ENCODE results near the gene CDS2.
A peak's percentile ranks its signal among the peaks of the same experiment; 100 is the strongest.

Gene CDS2

GRCh38 chr20:5191829-5192569 lies 65.2 kb downstream of the CDS2 start:
- TF ChIP-seq CTCF (IDR thresholded peaks at IDR 0.05; ENCODE audit: low read depth, low read length): peak; percentile 70
- DNase-seq (ENCODE audit: low read depth in 2 of 2): peak; percentile 86 to 89

DNA sequence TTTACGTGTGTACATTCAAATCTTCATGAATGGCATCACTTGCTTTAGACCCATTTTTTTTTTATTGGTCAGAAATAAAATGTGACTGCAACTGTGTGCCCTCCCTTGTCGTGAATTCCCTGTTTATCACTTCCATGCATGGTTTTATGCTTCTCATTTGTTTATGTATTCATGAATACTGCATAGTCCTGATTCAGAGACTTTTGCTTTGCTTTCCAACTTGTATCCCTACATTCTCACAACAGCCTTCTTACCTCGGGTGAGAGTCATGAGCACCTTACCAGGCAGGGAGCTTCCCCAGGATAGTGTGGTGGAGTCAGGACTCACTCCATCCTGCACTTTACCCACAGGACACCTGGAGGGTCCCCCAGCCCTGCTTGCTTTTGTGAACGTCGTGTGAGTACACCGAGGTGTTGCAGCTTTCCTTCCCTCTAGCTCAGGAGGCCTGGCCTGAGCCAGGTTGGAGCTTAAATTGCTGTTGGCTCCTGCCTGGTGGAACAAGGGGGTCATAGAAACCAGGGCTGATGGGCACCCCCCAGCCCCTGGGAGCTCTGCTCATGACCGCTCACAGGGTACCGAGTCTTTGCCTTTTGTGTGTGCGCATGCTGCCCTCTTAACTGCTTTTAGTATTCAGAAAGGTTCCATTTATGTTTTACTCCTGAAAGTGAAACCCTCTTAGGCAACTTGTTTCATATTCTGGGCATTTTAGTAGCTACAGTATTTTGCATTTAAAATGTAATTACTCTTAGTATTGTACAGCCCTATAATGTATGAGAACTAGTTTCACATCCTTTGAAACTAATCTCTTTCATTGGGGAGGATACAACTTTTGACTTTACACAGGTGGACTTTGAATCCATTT lies 66.0 kb downstream of the CDS2 start:
- no peak for TF ChIP-seq CTCF (IDR thresholded peaks at IDR 0.05; ENCODE audit: low read depth, low read length)
- no peak overlapping the region for H3K4me3 ChIP-seq (replicated peaks in 1 of 2; ENCODE audit: low read depth in 2 of 2, low read length in 2 of 2)
- DNase-seq (ENCODE audit: low read depth in 2 of 2): no peak

More at GRCh38 chr20:5191829-5192569, 65.2 kb downstream of the CDS2 start:
- H3K4me3 ChIP-seq (replicated peaks in 1 of 2; ENCODE audit: low read depth in 2 of 2, low read length in 2 of 2): no peak overlapping the region

DNA sequence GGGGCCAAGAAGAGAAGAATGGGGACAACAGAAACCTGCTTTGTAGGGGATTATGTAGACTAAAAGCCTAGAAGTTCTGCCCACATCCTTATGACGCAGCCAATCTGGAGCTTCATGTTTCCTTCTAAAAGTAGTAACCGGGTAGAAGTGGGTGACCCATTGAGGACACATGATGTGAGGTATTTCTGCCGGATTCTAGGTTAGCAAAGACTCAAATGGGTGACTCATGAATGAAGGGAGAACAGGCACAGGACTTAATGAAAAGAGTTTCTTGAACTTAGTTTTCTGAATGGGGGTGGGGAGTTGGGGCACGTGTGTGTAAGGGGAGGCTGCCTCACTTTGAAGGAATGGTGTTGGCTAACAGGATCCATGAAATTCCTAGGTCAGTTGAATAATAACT lies 68.8 kb downstream of the CDS2 start:
- DNase-seq (ENCODE audit: low read depth in 2 of 2): peak in 1 of 2 donors; percentile 52
- no peak overlapping the region for H3K4me3 ChIP-seq (replicated peaks in 1 of 2; ENCODE audit: low read depth in 2 of 2, low read length in 2 of 2)
- no peak for TF ChIP-seq CTCF (IDR thresholded peaks at IDR 0.05; ENCODE audit: low read depth, low read length)

DNA sequence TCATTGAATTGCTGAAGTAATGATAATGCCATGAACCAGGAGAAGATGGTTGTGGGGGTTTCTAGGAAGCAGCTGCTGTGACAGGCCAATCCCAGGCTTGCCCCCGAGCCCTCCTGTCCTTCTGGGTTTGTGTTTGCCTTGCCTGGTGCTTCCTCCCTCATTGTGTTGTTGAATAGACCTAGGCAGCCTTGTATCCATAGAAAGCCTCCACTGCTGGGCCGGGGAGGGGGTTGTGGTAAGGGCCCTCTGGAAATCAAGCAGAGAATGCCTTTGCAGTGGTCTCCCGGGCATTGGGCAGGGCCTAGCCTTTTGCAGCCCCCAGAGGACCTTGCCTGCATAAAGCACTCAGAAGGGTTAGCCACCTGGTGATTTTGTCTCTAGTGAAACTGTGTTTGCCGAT lies 69.3 kb downstream of the CDS2 start:
- TF ChIP-seq CTCF (IDR thresholded peaks at IDR 0.05; ENCODE audit: low read depth, low read length): no peak
- DNase-seq (ENCODE audit: low read depth in 2 of 2): no peak

GRCh38 chr20:5197270-5197827 lies 70.5 kb downstream of the CDS2 start:
- TF ChIP-seq CTCF (IDR thresholded peaks at IDR 0.05; ENCODE audit: low read depth, low read length): no peak
- no peak for DNase-seq (ENCODE audit: low read depth in 2 of 2)
- H3K4me3 ChIP-seq (replicated peaks in 1 of 2; ENCODE audit: low read depth in 2 of 2, low read length in 2 of 2): no peak overlapping the region

More for the DNA sequence above, 69.3 kb downstream of the CDS2 start:
- no peak overlapping the region for H3K4me3 ChIP-seq (replicated peaks in 1 of 2; ENCODE audit: low read depth in 2 of 2, low read length in 2 of 2)

- no peak for TF ChIP-seq CTCF (IDR thresholded peaks at IDR 0.05; ENCODE audit: low read depth, low read length)
- DNase-seq (ENCODE audit: low read depth in 2 of 2): no peak
- H3K4me3 ChIP-seq (replicated peaks in 1 of 2; ENCODE audit: low read depth in 2 of 2, low read length in 2 of 2): no peak overlapping the region
Measured at GRCh38 chr20:5197847-5198650, 71.2 kb downstream of the CDS2 start.
